Keratinocyte (primary cell): ENCODE measurements around the gene CD3G. TPM values are rescaled to one million over a fixed set of nuclear protein-coding genes. Genes with fewer than 3 reads are reported as not detected.

Experiments used
- DNase-seq: peaks from one replicate; pipeline ENCODE4 v3.0.0-alpha.2; 2011; ENCODE audit warnings: low read depth, missing footprints, low spot score
- FAIRE-seq: peaks from 2 replicates; lab custom pipeline; 2011; peaks lifted over from hg19 to GRCh38; lab: Jason Lieb, UNC
- H2AFZ ChIP-seq: 2 replicates; pipeline ENCODE4 v1.6.0; 2012; ENCODE audit warnings: low read length, control low read depth, inconsistent platforms; ENCODE audit not compliant: control insufficient read depth
- H3K27ac ChIP-seq: 2 replicates; pipeline ENCODE4 v1.5.1; 2011; ENCODE audit warnings: low read length; ENCODE audit not compliant: control insufficient read depth, insufficient read depth
- H3K27me3 ChIP-seq: 3 replicates; pipeline ENCODE4 v1.6.0; 2011; ENCODE audit warnings: low read length; ENCODE audit not compliant: control insufficient read depth, insufficient read depth; ENCODE audit errors: extremely low read depth
- H3K36me3 ChIP-seq, 2 experiments: 2 replicates in 1 of 2; 3 replicates in 1 of 2; pipeline ENCODE4 v1.5.1; 2011; ENCODE audit warnings: low read length in 2 of 2, mild to moderate bottlenecking in 1 of 2; ENCODE audit not compliant: control insufficient read depth in 2 of 2, insufficient read depth in 2 of 2; ENCODE audit errors: extremely low read depth in 1 of 2
- H3K4me1 ChIP-seq: 3 replicates; pipeline ENCODE4 v1.5.1; 2011; ENCODE audit warnings: low read length; ENCODE audit not compliant: control insufficient read depth, insufficient read depth; ENCODE audit errors: extremely low read depth
- H3K4me2 ChIP-seq: 3 replicates; pipeline ENCODE4 v1.6.0; 2011; ENCODE audit warnings: low read depth, low read length; ENCODE audit not compliant: control insufficient read depth, insufficient read depth; ENCODE audit errors: extremely low read depth
- H3K4me3 ChIP-seq, 3 experiments: fragments of 200-600 bp in 1 of 3; sonication (generic) in 1 of 3; 2 replicates in 2 of 3; 3 replicates in 1 of 3; pipeline ENCODE4 v1.5.1; 2011 to 2016; ENCODE audit warnings: low read length in 3 of 3, mild to moderate bottlenecking in 3 of 3, control low read depth in 2 of 3, inconsistent platforms in 1 of 3, low read depth in 1 of 3, mixed read lengths in 1 of 3, mixed run types in 1 of 3, moderate library complexity in 1 of 3; ENCODE audit not compliant: control insufficient read depth in 2 of 3, insufficient read depth in 2 of 3; ENCODE audit errors: extremely low read depth in 1 of 3
- H3K79me2 ChIP-seq: 2 replicates; pipeline ENCODE4 v1.6.0; 2012; ENCODE audit warnings: low read length; ENCODE audit not compliant: control insufficient read depth, insufficient read depth
- H3K9ac ChIP-seq: 3 replicates; pipeline ENCODE4 v1.6.0; 2011; ENCODE audit warnings: low read length; ENCODE audit not compliant: control insufficient read depth, insufficient read depth; ENCODE audit errors: extremely low read depth
- H3K9me1 ChIP-seq: 3 replicates; pipeline ENCODE4 v1.6.0; 2011; ENCODE audit warnings: low read length; ENCODE audit not compliant: control insufficient read depth, insufficient read depth; ENCODE audit errors: extremely low read depth
- H3K9me3 ChIP-seq: 2 replicates; pipeline ENCODE4 v1.5.1; 2012; ENCODE audit warnings: low read depth, low read length; ENCODE audit not compliant: control insufficient read depth
- H4K20me1 ChIP-seq: 3 replicates; pipeline ENCODE4 v1.6.0; 2011; ENCODE audit warnings: low read length; ENCODE audit not compliant: control insufficient read depth, insufficient read depth; ENCODE audit errors: extremely low read depth
- EZH2 ChIP-seq: IDR thresholded peaks from one replicate; pipeline ENCODE4 v1.6.1; 2012; ENCODE audit warnings: inconsistent platforms, mild to moderate bottlenecking, low read length, moderate library complexity
- dilution Hi-C: fragments of 300-500 bp; cut with MboI; formaldehyde crosslinking; loops from one replicate; pipeline ENCODE4 v1.7.0; 2020; ENCODE audit warnings: low sequenced_read_pairs; ENCODE audit not compliant: extremely low pct_ligation_motif_present
- polyA plus RNA-seq, 5 experiments: library from polyadenylated mRNA; depleted of rRNA in 3 of 5; stranded (reverse) in 3 of 5; stranded (forward) in 1 of 5; unstranded in 1 of 5; fragments of >200 nt; gene quantifications; 1 replicate in 1 of 5; 2 replicates in 3 of 5; 3 replicates in 1 of 5; pipeline versions ENCODE4 v1.2.1 to v1.2.3, GENCODE V29; 2011 to 2012; ENCODE audit warnings: missing spikeins in 2 of 5, low read depth in 1 of 5, low replicate concordance in 1 of 5
- TF ChIP-seq, protein P1 (sequence below), 3 experiments: IDR thresholded peaks in 1 of 3; conservative IDR thresholded peaks in 1 of 3; optimal IDR thresholded peaks in 1 of 3; 2 replicates in 2 of 3; 3 replicates in 1 of 3; pipeline versions ENCODE3 to v1.5.1; 2011; ENCODE audit warnings: low read length in 3 of 3, mild to moderate bottlenecking in 3 of 3, moderate library complexity in 2 of 3, control low read depth in 1 of 3, inconsistent platforms in 1 of 3; ENCODE audit not compliant: insufficient read depth in 2 of 3; ENCODE audit errors: extremely low read depth in 1 of 3

Gene CD3G
- polyA plus RNA-seq, 1 donor (not counting 4 experiments of a cell fraction or from before 2014, with no cell fraction given), result not detected

DNA sequence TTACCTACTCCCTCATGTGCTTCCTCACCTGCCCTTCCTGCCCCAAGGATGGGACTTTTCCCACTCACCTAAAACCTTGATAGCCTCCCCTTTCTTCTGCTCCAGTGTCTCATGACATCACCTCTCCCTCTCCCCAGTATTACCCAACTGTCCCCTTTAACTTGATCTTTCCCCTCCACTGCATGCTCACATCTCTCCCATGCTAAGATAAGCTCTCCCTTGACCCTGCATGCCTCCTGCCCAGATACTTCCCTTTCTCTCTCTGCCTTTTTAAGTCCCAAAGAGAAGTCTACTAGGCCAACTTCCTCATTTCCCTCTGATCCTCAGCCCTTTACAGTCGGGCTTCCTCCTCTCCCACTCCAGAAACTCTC is 24.8 kb upstream of the CD3G start:
- DNase-seq, result no peak
- dilution Hi-C loops, result no loop called here
- Histone ChIP-seq H3K4me2 (no peak overlapping the region), H4K20me1 (no peaks in the 10 kb centered on the region), H3K9me1 (no peaks in the 10 kb centered on the region), H3K27me3 (peaks cover 7% of the 10 kb centered on the region), H3K9ac (no peak overlapping the region), H3K4me3 (no peak overlapping the region), H3K27ac (no peak overlapping the region), H3K79me2 (no peaks in the 10 kb centered on the region), H3K4me1 (peaks cover 14% of the 10 kb centered on the region), H3K36me3 (no peaks in the 10 kb centered on the region), H3K9me3 (no peaks in the 10 kb centered on the region), H2AFZ (no peak overlapping the region)
- no peak for FAIRE-seq
- TF ChIP-seq, protein P1, sequence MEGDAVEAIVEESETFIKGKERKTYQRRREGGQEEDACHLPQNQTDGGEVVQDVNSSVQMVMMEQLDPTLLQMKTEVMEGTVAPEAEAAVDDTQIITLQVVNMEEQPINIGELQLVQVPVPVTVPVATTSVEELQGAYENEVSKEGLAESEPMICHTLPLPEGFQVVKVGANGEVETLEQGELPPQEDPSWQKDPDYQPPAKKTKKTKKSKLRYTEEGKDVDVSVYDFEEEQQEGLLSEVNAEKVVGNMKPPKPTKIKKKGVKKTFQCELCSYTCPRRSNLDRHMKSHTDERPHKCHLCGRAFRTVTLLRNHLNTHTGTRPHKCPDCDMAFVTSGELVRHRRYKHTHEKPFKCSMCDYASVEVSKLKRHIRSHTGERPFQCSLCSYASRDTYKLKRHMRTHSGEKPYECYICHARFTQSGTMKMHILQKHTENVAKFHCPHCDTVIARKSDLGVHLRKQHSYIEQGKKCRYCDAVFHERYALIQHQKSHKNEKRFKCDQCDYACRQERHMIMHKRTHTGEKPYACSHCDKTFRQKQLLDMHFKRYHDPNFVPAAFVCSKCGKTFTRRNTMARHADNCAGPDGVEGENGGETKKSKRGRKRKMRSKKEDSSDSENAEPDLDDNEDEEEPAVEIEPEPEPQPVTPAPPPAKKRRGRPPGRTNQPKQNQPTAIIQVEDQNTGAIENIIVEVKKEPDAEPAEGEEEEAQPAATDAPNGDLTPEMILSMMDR (optimal IDR thresholded peaks at IDR 0.05 in 1 of 3, IDR thresholded peaks at IDR 0.05 in 1 of 3, conservative IDR thresholded peaks at IDR 0.05 in 1 of 3; ENCODE audit: extremely low read depth in 1 of 3, insufficient read depth in 2 of 3, low read length in 3 of 3), result no peak
- TF ChIP-seq EZH2, result no peak

DNA sequence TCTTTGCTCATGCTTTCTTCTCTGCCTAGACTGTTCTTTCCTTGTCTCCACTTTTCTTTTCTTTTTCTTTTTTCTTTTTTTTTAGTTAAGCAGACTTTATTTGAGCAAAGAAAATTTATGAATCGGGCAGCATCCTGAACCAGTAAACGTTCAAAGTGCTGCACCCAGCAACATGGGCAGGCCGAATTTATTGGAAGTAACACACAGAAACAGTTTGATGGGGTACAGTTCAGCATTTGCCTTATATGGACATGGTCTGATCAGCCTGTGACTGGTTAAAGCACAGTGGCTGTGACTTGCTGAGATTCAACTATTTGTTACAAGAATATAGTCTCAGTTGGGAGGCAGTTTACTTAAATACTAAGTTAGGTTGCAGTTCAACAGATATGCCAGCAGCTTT is 23.6 kb upstream of the CD3G start:
- no peaks in the 10 kb centered on the region for H3K36me3 ChIP-seq
- dilution Hi-C loops, result no loop called here
- no peak overlapping the region for H3K4me2 ChIP-seq
- no peaks in the 10 kb centered on the region for H4K20me1 ChIP-seq
- H3K27me3 ChIP-seq, result peaks cover under 1% of the 10 kb centered on the region
- no peak overlapping the region for H3K4me3 ChIP-seq
- H3K9ac ChIP-seq, result no peak overlapping the region
- TF ChIP-seq, protein P1 (optimal IDR thresholded peaks at IDR 0.05 in 1 of 3, IDR thresholded peaks at IDR 0.05 in 1 of 3, conservative IDR thresholded peaks at IDR 0.05 in 1 of 3; ENCODE audit: extremely low read depth in 1 of 3, insufficient read depth in 2 of 3, low read length in 3 of 3), result no peak
- TF ChIP-seq EZH2, result no peak
- no peaks in the 10 kb centered on the region for H3K9me3 ChIP-seq
- H3K9me1 ChIP-seq, result no peaks in the 10 kb centered on the region
- FAIRE-seq (no peak), DNase-seq (no peak)
- H3K27ac ChIP-seq, result no peak overlapping the region
- no peaks in the 10 kb centered on the region for H3K79me2 ChIP-seq
- no peak overlapping the region for H2AFZ ChIP-seq
- H3K4me1 ChIP-seq, result peaks cover 14% of the 10 kb centered on the region
